DND-41 (cell line): ENCODE measurements around the gene DPF3.

Experiments
- CTCF ChIP-seq: IDR thresholded peaks from 2 replicates; pipeline ENCODE4 v1.5.1; 2012; ENCODE audit warnings: borderline replicate concordance, low read length, moderate library complexity, mild to moderate bottlenecking; ENCODE audit not compliant: poor library complexity, severe bottlenecking; ENCODE audit errors: extremely low read depth
- EZH2 ChIP-seq: IDR thresholded peaks from 3 replicates; pipeline ENCODE4 v1.6.1; 2012; ENCODE audit warnings: borderline replicate concordance, low read depth, mild to moderate bottlenecking, moderate library complexity, low read length, inconsistent platforms; ENCODE audit not compliant: severe bottlenecking

- no peak for TF ChIP-seq CTCF
- no peak for TF ChIP-seq EZH2
Observed at GRCh38 chr14:72851635-72852034, 42.3 kb downstream of the DPF3 start.
